Activated CD8-positive, alpha-beta memory T cell treated with anti-CD3 and anti-CD28 coated beads, Interleukin-2, amount 50 U/mL, for 4 hours (primary cell): Measurements from ENCODE around the gene CHRDL2.
A peak's percentile ranks its signal among the peaks of the same experiment; 100 is the strongest.
"Not testable (repeated sequence)": the region's sequence is repeated elsewhere in the genome, so short reads cannot be mapped to it uniquely, and the experiment has no call there.

Source experiments
- DNase-seq: peaks from one replicate; pipeline ENCODE4 v3.0.0-alpha.2; 2020

Gene CHRDL2, protein sequence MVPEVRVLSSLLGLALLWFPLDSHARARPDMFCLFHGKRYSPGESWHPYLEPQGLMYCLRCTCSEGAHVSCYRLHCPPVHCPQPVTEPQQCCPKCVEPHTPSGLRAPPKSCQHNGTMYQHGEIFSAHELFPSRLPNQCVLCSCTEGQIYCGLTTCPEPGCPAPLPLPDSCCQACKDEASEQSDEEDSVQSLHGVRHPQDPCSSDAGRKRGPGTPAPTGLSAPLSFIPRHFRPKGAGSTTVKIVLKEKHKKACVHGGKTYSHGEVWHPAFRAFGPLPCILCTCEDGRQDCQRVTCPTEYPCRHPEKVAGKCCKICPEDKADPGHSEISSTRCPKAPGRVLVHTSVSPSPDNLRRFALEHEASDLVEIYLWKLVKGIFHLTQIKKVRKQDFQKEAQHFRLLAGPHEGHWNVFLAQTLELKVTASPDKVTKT

DNA sequence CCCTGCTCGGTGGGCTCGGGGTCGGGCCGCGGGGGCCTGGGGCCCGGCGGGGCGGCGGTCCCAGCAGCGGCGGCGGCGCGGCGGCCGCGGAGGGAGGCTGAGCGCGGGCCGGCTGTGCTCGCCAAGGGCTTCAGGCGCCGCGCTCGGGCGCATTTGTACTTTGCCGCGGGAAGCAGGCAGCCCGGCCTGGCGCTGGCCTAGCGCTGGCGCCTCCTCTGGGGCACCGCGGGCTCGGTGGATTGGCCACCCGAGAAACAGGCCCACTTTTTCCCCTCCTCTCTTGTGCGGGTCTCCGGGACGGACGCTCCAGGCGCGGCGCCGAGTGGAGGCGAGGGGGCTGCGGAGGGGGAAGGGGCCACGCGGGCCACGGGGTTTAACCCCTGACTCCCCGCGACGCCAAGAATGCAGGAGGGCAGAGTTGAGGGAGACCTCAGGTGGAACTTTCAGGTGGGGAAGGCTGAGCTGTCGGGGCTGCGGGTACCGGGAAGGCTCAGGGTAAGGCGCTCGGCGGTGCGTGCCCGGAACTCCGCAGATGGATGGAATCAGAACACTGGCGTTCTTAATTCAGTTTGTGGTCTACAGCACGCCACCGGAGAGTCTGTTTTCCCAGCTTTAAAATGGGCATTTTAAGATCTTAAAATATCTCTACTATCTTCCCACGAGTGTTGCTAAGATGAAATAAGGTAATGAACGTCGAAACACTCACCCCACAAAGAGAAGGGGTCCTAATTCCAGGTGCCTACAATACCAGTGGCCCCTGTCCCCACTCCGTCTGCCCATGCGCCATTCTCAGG, at the start of gene CHRDL2:
Gene CHRDL2 (minus strand): TSS at position 126 of the 794 bp plus-strand sequence. CDS start 538 bp downstream, outside the sequence.
- no peak for DNase-seq

DNA sequence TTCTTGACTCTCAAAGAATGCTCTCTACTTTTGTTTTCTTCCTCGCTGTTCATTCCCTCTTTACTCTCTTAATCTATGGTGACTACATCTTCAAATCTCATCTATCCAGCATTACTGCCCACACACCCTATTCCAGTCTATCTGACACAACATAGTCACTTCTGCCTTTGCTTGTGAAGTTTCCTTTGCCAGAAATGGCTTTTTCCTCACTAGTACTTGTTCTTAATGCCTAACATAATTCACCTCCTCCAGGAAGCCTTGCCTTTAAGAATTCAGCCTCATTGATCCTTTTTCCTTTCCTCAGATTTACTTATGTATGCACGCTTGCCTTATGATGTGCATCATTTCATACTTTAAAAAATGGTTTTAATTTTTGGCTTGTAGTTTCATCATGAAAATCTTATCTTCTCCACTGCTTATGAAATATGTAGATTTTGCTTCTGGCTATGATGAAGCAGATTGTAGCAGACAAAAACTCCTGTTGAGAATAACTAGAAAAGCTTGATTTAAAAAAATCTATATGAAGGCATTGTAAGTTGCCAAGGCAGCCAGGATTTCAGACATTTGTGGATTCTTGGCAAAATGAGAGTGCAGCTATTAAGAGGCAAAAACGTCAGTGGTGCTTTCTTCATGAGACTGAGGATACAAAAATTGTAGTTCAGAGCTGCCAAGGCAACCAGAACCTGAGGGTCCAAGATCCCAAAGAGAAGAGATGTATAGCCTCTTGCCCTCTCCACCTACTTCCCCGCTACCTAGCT, 49.2 kb upstream of the CHRDL2 start:
- no peak for DNase-seq

DNA sequence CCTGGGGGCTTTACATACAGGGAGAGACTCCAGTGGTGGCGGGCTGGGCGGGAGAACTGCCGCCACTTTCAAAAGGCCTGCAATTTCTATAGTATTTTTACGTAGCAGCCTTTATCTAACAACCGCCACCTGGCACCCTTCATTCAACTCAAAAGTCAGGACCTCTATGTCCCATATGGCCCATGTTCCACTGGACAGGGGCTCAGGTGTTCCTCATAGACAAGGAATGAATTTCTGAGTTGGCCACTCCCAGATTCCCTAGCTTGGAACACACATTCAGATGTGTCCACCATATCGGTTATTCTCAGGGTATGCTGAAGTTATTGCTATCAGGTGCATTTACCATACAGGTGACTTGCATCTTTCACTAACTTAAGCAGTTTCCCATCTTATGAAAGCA, 47.4 kb upstream of the CHRDL2 start:
- no peak for DNase-seq

DNA sequence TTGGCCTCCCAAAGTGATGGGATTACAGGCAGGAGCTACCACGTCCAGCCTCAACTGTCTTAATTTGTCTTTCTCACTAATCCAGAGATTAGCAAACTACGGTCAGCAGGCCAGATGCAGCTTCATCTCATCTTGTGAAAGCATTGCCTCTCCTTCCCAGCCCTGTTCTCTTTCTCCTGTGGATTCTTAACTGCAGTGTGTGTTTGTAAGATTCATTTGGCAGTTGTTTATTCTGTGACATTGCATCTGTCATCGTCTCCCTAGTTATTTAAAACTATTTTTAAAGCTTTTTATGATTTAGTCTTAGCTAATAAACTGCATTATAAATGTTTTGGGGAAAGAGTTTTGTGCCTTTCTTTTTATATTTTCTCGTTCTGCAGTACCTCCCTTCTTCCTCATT, 46.7 kb upstream of the CHRDL2 start:
- DNase-seq: no peak

DNA sequence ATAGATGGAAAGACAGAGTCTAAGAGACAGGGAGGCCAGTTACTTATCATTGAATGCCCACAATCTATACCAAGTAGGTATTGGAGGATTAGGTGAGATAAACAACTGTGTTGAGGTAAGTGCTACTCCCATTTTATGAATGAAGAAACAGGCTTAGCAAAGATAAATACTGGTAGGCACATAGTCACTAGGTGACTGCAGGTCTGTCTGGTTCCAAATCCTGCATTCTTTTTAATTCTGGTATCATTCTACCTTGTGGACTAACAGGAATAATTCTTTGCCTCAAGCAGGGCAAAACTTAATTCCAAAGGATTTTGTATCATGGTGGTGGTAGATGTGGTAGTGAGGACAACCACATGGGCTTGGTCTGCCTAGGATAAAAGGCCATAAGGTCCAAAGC, 45.8 kb upstream of the CHRDL2 start:
- no peak for DNase-seq

DNA sequence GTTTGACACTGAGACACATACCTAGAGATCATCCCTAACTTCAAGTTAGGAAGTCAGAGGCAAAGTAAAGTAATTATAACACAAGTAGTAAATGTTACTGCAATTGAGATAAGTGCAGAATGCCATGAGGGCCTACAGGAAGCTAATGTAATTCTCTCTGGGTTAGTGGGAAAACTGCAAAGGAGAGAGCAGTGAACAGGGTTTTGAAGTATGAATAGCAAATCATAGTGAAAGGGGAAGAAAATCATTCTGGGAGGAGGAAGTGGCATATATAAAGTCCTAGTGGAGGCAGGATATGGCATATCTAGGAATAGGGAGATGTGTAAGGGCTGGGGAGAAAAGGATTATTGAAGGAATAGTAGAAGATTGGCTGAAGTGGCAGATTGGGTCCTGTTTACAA, 45.3 kb upstream of the CHRDL2 start:
- DNase-seq: no peak

DNA sequence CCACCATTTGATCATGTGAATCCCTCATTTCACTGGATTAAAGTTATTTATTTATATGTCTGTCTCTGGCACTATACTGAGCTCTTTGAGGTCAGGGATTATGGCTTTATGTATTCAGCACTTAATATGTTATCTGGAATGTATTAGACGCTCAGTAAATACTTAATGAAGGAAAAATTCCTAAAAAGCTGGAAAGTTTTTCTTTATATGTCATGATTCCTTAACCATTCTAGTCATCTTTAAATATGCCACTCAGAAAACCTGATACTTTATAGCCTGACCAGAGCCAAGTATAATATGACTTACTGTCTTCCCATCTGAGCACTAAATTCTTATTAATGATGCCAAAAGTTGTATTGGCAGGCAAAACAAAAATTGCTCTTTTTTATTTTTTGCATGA, 44.5 kb upstream of the CHRDL2 start:
- no peak for DNase-seq

DNA sequence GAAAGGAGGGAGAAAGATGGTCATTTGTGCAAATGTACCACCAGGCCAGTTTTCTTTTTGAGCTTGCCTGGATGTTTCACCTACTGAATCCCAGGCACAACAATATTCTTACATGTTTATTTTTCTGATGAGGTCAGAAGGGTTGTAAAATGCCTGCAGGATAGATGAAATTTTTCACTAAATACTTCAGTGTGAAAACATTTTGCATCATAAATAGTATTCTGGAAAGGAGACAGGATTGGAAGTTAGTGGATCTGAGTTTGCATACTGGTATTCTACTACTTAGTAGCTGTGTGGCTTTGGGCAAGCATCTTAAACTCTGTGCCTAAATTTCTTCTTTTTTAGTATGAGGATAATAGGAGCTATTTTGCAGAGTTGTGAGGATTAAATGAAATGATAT, 42.2 kb upstream of the CHRDL2 start:
- DNase-seq: no peak

DNA sequence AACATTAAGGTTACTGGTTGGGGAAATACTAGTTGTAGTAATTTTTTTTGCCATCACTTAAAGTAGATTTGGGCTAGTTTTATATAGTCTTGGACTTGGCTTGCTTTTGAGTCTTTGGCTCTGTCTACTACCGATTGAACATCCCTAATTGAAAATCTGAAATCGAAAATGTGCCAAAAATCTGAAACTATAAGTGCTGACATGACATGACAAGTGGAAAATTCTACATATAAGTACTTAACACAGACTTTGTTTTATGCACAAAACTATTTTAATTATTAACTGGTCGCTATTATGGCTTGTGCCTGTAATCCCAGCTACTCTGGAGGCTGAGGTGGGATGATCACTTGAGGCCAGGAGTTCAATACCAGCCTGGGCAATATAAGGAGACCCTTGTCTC, 39.9 kb upstream of the CHRDL2 start:
- no peak for DNase-seq

DNA sequence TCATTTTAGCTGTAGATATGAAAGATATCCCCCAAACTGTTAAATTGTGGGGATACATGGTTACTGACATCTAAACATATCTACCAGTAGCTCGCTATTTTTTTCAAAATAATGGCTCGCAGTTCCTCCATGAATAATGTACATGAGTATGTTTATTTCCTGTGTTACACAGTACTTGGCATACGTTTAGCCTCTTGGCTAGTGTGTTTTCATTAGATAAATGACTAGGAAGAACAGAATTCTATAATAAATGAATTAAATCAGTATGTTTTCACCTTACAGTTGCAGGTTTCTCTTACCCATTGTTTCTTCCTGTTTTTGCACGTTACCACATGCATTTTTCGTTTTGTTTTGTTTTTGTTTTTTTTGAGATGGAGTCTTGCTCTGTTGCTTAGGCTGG, 39.2 kb upstream of the CHRDL2 start:
- no peak for DNase-seq

DNA sequence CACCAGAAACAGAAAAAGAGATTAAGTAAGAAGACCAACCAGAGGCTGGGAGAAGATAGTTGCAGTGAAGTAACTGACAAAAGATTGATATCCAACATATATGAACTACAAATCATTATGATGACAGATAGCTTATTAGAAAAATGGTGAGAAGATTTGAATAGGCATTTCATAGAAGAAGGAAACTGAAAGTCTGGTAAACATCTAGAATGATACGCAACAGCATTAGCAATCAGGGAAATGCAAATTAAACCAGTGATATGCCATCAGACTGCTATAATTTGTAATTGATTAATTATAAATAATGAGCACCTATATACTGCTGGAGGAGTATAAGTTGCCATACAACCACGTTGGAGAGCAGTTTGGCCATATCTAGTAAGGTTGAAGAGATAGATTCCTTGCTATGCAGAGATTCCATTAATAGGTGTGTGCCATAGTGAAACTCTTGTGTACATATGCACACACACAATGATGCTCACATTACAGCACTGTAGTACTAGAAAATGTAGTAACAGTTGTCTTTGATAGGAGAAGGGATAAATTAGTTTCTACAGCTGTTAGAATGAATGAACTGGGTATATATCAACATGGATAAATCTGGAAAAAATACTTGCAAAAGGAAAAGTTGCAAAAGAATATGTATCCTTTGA, 38.0 kb upstream of the CHRDL2 start:
- DNase-seq: no peak

DNA sequence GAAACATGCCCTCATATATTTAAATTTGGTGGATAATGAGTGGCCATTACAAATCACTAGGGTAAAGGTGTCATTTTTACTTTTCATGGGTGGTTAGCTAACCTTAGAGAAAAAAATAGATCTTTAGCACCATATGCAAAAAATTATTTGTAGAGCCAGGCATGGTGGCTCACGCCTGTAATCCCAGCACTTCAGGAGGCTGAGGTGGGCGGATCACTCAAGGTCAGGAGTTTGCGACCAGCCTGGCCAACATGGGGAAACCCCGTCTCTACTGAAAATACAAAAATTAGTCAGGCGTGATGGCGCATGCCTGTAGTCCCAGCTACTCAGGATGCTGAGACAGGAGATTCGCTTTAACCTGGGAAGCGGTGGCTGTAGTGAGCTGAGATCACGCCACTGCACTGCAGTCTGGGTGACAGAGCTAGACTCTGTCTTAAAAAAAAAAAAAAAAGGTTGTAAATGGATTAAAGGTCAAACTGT, 37.0 kb upstream of the CHRDL2 start:
- not testable (repeated sequence) for DNase-seq

DNA sequence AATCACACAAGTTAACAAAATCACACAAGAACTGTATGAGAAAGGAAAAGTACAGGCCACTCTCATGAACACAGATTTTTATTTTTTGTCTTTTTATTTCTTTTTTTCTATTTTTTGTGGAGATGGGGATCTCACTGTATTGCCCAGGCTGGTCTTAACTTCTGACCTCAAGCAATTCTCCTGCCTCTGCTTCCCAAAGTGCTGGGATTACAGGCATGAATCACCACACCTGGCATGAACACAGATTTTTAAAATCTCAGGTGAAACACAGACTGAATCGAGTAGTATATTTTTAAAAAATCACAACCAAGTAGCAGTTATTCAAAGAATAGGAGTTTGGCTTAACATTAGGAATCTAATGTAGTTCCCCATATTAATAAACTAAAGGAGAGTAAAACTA, 35.7 kb upstream of the CHRDL2 start:
- DNase-seq: no peak

DNA sequence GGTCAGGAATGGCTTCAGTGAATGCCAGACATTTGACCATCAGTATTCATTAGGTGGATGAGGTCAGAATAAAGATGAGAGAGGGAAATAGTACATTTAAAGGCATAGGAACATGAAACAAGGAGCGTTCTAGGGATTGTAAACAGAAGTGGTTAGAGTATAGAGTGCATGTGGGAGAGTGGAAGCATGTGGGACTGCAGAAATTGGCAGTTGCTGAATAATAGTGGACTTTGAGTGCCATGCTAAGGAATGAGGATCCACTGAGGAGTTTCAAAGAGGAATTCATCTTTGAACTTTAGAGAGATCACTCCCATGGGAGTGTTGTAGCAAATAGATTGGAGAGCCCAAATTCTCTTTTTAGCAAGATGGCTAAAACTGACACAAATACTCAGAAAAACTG, 25.3 kb upstream of the CHRDL2 start:
- DNase-seq: no peak

DNA sequence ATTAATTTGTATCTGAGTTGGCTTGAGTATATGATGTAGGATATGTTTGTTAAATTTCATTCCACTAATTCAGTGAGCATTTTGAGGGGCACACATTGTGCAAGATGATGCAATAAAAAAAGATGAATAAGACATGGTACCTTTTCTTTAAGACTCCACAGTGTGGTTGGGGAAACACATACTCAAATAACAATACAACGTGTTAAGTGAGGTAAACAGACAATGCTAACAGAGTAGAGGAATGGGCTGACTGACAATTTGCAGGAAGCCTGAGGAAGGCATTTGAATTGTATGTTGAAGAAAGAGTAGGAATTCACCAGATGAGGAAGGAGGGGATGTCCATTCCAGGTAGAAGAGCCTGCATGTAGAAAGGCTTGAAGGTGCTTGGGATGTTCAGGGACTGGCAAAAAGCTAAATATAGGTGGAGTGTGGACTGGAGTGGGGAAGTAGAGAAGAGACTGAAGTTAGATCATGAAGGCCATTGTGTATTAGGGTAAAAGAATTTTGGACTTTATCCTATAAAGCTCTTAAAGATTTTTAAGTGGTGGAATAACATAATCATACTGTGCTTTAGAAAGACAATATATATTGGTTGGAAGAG, 24.3 kb upstream of the CHRDL2 start:
- DNase-seq: no peak

DNA sequence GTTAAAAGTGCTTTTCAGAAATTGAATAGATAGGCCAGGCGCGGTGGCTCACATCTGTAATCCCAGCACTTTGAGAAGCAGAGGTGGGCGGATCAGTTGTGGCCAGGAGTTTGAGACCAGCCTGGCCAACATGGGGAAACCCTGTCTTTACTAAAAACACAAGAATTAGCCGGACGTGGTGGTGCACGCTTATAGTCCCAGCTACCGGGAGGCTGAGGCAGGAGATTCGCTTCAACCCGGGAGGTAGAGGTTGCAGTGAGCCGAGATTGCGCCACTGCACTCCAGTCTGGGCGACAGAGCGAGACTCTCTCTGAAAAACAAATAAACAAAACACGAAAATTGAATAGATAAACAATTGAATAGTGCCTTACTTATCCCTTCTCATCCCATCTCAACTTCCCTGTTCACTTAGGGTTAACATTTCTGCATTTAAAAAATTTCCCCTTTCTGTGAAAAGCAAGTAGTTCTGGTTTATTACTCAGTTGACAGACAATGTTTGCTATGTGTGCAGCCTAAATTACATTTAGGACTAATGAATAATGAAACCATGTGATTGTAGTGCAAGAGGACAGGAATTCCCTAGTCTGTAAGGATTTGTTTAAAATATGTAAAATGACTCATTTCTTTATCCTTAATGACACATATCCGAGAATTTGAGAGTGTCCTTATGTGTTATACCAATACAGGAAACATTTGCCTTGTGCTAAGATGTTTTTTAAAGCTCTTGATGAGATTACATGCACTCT, 23.5 kb upstream of the CHRDL2 start:
- DNase-seq: no peak

DNA sequence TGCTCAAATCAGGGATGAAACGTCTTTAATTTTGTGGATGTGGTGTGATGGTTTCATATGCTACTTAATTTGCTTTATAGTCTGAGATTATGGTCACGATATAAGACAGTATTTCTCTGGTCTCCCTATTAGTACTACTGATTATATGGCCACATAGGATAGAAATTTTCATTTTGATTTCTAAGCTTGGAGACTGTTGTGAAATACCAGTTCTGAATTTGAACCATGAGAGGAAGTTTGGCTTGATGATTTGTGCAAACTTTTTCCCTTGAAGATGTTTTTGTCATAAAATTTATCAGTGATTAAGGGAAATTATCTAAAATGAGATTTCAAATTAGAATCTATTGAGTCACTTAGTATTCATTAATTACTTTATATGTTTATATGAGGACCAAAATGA, 20.1 kb upstream of the CHRDL2 start:
- no peak for DNase-seq

DNA sequence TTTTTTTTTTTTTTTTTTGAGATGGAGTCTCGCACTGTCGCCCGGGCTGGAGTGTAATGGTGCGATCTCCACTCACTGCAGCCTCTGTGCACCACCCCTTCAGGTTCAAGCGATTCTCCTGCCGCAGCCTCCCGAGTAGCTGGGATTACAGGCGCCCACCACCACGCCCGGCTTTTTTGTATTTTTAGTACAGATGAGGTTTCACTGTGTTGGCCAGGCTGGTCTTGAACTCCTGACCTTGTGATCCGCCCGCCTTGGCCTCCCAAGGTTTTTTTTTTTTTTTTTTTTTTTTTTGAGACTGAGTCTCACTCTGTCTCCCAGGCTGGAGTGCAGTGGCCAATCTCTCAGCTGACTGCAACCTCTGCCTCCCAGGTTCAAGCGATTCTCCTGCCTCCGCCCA, 19.4 kb upstream of the CHRDL2 start:
- not testable (repeated sequence) for DNase-seq

DNA sequence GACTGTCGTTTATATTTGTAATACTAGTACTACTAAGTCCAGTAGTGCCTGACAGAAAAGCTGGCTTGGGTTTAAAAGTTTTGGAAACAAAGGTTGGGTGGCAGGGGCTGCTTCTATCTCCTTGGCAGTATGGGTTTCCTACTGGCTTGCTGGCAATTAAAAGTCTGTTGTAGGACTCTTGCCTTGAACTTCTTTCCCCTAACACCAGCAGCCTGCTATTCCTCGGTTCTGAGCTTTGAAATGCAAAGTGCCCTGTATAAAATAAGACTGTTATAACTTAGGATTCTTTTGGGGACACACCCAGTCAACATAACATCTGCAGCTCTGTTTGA, 18.7 kb upstream of the CHRDL2 start:
- DNase-seq: no peak

DNA sequence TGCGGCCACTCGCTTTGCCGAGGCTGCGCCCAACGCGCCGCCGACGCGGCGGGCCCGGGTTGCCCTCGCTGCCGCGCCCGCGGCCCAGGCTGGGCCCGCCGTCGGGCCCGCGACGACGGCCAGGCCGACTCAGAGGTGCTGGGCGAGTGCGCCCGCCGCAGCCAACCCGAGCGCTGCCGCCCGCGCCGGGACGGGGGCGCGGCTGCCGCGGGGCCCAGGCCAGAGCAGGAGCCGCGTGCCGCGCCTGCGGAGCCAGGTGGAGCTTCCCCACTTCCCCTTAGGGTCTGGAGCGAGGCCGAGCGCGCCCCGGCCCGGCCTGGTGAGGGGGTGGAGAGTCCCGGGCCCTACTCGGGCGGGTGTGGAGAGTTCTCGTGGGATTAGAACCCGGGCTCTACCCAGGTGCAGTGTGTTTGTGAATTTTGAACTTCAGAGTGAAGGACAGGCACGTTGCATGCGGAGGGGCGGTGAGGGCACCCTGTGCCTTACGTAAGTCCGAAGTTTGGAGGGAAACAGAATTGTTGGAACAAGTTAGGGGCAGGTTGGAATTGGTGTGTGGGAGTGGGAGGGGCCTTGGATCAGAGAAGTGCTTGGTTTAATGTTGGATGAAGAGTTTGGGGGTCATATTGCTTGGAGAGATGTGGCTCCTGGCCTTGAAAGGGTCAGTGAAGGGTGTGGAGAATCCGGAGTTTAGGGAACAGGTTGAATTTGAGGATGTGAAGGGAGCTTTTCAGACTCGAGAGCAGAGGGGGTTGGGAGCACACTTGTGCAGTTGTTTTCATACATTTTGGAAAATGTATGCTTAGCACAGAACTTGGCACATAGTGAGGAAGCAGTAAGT, 18.1 kb upstream of the CHRDL2 start:
- peak; percentile 54 for DNase-seq
